Naive thymus-derived CD8-positive, alpha-beta T cell (primary cell): ENCODE results near the gene CDH4. TPM values are rescaled to one million over a fixed set of nuclear protein-coding genes. Genes with fewer than 3 reads are reported as not detected.

Experiments
- ATAC-seq, 2 donors: fragments of 150-1000 bp; cut with Tn5 transposase in 1 of 2; sonication (Bioruptor Pico), chemical (Tn5 transposase) in 1 of 2; 1 replicate in 1 of 2; 2 replicates in 1 of 2; pipeline ENCODE4 v1.10.0; 2021; ENCODE audit warnings: mild to moderate bottlenecking in 2 of 2, moderate library complexity in 2 of 2
- POLR2A ChIA-PET: fragments of 350-600 bp; sonication (Branson Sonifier 250); formaldehyde crosslinking; loops from one replicate; lab custom pipeline; 2021; ENCODE audit warnings: antibody characterized with exemption; lab: Charles Lee
- DNase-seq, 10 donors: peaks; one replicate each; pipeline versions ENCODE4 v3.0.0 to v3.0.0-alpha.2; 2020 to 2022
- H3K27ac Mint-ChIP-seq, 10 donors: one replicate each; pipeline ENCODE4 v1.8.0; 2020 to 2022; ENCODE audit warnings: mild to moderate bottlenecking in 10 of 10, mixed read lengths in 10 of 10, moderate library complexity in 4 of 10, inconsistent platforms in 1 of 10
- H3K27me3 Mint-ChIP-seq, 5 donors: one replicate each; pipeline ENCODE4 v1.8.0; 2021 to 2022; ENCODE audit warnings: mixed read lengths in 5 of 5
- H3K36me3 Mint-ChIP-seq, 3 donors: one replicate each; pipeline ENCODE4 v1.8.0; 2020 to 2022; ENCODE audit warnings: mixed read lengths in 3 of 3, mild to moderate bottlenecking in 2 of 3, inconsistent platforms in 1 of 3
- H3K4me1 Mint-ChIP-seq, 4 donors: one replicate each; pipeline ENCODE4 v1.8.0; 2021 to 2022; ENCODE audit warnings: mixed read lengths in 4 of 4
- H3K4me3 Mint-ChIP-seq, 10 donors: one replicate each; pipeline ENCODE4 v1.8.0; 2020 to 2022; ENCODE audit warnings: mild to moderate bottlenecking in 10 of 10, mixed read lengths in 10 of 10, moderate library complexity in 6 of 10, inconsistent platforms in 1 of 10
- H3K9me3 Mint-ChIP-seq, 9 donors: one replicate each; pipeline ENCODE4 v1.8.0; 2020 to 2022; ENCODE audit warnings: mixed read lengths in 9 of 9, mild to moderate bottlenecking in 3 of 9, inconsistent platforms in 1 of 9, moderate library complexity in 1 of 9
- polyA plus RNA-seq, 3 donors: library from polyadenylated mRNA; unstranded; fragments of 300-500 nt; fragmentation: Illumina TruSeq; gene quantifications; one replicate each; pipeline ENCODE4 v1.2.3, GENCODE V29; 2021
- total RNA-seq, 8 experiments: library from RNA in 2 of 8; stranded (reverse) in 2 of 8; gene quantifications; one replicate each; pipeline ENCODE4 v1.2.3 and lab custom pipeline; 2021 to 2026

The CDH4 gene
- total and polyA plus RNA-seq, 5 experiments from 2014 or later = 0.07 to 0.44 (median 0.15) TPM; not detected in 1

DNA sequence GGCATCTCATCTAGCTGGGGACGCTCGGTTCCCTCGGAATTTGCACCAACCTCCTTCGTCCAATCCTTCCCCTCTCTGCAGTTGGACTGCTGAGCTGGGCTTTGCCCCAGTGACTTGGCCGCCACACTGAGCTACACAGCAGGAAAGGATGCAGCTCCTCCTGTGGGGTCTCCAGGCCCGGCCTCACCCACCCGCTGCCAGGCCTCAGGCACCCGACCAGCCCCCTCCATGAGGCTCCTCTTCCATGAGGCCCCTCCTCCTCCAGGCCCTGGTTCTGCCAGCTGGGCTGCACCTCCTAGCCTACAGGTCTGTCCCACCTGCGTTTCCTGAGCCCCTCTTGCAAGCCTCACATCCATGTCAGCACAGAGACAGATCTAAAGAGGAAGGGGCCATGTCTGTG, 443.7 kb downstream of the CDH4 start:
- H3K27me3 Mint-ChIP-seq = peaks cover 0 to 14% (median 0%) of the 10 kb centered on the region in 5 donors
- POLR2A ChIA-PET = no interaction called here
- no peak overlapping the region for H3K27ac Mint-ChIP-seq
- H3K4me3 Mint-ChIP-seq = no peak overlapping the region
- no peaks in the 10 kb centered on the region for H3K4me1 Mint-ChIP-seq
- no peaks in the 10 kb centered on the region for H3K9me3 Mint-ChIP-seq
- ATAC-seq = no peak
- peaks cover 0 to 2% (median 0%) of the 10 kb centered on the region in 3 donors for H3K36me3 Mint-ChIP-seq
- DNase-seq = no peak

DNA sequence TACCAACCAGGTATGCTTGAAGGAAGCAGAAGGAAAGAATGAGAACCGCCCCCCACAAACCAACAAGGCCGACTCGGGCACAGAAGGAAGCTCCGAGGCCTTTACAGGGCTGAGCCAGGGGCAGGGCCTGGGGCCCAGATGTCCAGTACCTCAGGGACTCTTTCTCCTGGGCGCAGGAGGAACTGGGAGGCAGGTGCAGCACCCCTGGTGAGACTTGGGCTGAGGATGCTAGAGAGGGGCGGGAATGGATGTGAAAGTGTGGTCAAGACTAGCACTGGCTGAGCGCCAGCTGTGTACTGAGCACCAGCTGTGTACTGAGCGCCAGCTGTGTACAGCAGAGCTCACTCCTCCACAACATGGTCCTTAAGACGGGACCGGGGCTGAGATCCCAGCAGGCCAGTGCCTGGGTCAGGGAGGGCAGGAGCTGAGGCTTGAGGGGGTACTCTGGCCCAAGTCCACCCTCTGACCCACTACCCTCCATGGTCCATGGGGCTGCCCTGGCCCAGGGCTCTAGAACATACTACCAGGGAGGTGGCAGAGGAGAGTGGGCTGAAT, 444.2 kb downstream of the CDH4 start:
- Mint-ChIP-seq H3K27ac (no peak overlapping the region), H3K4me3 (no peak overlapping the region), H3K27me3 (peaks cover 0 to 10% (median 0%) of the 10 kb centered on the region in 5 donors), H3K9me3 (peaks cover 0 to 1% (median 0%) of the 10 kb centered on the region in 9 donors), H3K4me1 (no peaks in the 10 kb centered on the region), H3K36me3 (peaks cover 0 to 3% (median 0%) of the 10 kb centered on the region in 3 donors)
- POLR2A ChIA-PET = no interaction called here
- ATAC-seq (no peak), DNase-seq (no peak)

DNA sequence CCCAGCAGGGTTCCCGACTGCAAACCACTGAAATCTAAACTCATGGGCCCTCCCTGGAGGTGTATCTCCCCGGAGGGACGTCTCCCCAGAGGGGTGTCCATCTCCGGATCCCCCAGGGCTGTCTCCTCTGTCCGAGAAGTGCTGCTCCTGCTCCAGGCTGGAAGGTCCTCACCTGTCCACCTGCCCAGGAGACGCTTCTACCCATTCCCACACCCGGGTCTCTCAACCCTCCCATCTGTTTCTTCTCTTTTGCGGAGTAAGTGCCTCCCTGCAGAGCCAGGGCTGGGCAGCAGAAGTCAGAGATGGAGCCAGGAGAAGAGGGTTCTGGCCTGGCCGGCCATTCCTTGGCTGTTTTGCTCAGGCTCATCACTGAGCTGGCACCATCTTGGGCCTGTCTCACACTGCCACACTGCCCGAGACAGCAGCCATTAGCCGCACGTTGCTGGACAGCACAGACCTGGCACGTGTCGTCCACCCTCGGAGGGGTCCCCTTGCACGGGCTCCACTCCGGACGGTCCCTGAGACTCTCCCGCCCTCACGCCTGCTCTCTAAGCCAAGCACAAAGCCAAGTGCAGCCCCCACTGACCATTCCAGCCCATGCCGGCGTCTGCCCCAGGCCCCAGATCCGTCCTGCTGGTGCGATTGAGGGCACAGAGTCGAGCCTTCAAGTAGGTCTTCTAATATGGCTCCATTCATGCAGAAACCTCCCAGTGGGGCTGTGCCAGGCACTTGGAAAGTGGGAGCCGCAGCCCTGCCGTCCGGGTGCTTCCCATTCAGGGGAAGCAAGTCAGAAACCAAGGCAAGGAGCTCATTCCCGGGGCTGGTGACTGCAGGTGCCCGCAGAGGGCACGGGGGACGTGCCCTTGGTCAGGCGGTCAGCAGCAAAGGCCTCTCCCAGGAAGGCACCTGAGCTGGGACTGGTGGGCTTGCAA, 445.9 kb downstream of the CDH4 start:
- peaks cover 0 to 3% (median 0%) of the 10 kb centered on the region in 3 donors for H3K36me3 Mint-ChIP-seq
- DNase-seq = no peak
- no peak overlapping the region for H3K27ac Mint-ChIP-seq
- no peaks in the 10 kb centered on the region for H3K4me1 Mint-ChIP-seq
- peaks cover 0 to 1% (median 0%) of the 10 kb centered on the region in 9 donors for H3K9me3 Mint-ChIP-seq
- no peak overlapping the region for H3K4me3 Mint-ChIP-seq
- peaks cover 0 to 10% (median 0%) of the 10 kb centered on the region in 5 donors for H3K27me3 Mint-ChIP-seq
- POLR2A ChIA-PET = no interaction called here
- no peak for ATAC-seq

DNA sequence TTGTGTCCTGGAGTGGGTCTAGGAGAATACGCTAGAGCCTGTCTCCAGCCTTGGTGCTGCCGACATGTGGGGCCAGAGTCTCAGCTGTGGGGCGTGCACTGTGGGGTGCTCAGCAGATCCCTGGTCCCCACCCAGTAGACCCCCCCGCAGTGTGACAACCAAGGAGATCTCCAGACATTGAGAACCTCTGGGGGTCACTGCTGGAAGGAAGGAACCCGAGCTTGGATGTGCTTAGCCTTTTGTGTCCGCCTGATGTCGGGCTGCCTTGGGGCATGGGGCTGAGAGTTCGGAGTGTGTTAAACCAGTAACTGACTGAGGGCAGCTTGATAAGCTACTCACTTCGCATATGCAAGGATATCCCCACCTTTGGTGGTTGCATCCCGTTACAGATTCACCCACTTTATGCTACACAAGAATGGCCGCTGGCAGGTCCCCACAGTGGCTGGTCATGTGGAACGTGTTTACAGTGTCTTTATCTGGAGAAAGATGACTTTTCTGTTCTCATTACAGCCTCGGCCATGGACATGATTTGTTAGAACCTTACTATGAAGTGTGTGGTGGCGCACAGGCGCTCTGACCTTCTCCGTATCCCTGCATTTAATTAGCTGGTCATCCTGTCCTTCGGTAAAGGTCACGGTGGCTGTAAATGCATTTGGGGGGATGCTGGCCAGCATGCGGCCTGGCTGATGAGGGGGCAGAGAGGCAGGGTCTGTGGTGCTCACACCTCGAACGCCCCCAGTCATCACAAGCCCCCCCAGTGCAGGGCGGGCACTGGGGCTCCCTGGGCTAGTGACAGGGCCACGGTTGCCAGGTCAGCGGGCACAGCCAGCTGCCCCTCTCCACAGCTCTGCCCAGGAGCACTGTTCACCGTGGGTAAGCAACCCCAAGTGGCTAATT, 446.8 kb downstream of the CDH4 start:
- no peak overlapping the region for H3K4me3 Mint-ChIP-seq
- peaks cover 0 to 10% (median 0%) of the 10 kb centered on the region in 5 donors for H3K27me3 Mint-ChIP-seq
- no peaks in the 10 kb centered on the region for H3K4me1 Mint-ChIP-seq
- ATAC-seq (no peak), DNase-seq (no peak)
- peaks cover 0 to 4% (median 0%) of the 10 kb centered on the region in 9 donors for H3K9me3 Mint-ChIP-seq
- H3K36me3 Mint-ChIP-seq = peaks cover 0 to 3% (median 0%) of the 10 kb centered on the region in 3 donors
- H3K27ac Mint-ChIP-seq = peak overlapping the region in 1 of 10 donors; percentile 3
- POLR2A ChIA-PET = no interaction called here

DNA sequence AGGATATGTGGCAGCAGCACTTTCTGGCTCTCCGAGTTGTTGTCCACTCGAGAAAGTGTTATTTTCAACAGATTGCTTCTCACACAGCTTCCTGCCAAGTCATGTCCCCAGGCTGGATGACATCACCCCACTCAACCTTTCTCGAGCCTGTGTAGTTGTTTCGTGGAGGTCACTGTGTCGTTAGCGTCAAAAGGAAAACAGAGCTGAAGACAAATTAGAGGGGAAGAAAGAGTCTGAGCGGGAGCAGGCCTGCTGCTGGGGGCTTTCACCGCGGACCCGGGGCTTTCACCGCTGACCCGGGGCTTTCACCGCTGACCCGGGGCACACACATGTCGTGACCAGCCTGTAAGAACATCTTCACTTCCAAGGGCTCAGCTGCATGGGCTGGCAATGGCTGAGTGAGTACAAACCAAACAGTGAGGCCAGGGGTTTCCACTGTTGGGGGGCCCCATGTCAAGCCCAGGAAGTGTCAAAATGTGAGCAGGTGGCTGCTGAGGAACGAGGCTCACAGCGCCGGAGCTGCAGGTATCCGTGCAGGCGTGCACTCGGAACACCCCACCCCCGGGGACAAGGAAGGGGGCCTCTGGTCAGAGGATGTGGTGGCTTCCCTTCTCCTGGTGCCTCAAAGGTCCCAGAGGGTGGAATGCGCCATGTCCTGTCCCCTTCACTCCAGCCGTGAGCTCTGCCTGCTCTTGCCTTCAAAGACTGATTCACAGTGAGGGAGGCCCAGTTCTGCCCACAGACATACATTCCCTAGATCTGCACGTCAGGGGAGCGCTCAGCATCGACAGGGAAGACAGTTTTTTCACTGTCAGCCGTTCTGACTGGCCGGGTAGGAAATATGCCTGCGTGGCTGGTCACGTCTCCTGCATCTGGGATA, 447.7 kb downstream of the CDH4 start:
- H3K36me3 Mint-ChIP-seq = peaks cover 0 to 3% (median 0%) of the 10 kb centered on the region in 3 donors
- H3K9me3 Mint-ChIP-seq = peaks cover 0 to 4% (median 0%) of the 10 kb centered on the region in 9 donors
- ATAC-seq = no peak

DNA sequence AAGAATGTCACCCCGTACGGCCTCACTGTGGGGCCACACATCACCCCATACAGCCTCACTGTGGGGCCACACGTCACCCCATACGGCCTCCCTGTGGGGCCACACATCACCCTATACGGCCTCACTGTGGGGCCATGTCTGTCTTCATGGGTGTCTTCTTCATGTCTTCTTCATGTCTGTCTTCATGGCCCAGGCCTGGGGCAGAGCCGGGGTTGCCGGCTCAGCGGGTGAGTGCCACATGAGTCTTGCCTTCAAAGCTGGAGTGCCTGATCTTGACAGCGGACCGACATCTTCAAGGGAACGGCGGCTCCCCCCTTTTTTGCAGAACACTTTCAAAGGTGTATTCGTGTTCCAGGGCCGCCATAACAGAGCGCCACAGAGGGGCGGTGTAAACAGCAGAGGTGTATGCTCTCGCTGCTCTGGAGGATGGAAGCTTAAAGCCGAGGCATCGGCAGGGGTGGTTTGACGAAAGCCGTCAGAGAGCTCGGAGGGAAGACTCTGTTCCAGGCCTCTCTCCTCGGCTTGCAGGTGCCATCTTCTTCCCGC, 448.6 kb downstream of the CDH4 start:
- H3K27ac Mint-ChIP-seq = no peak overlapping the region
- peaks cover 0 to 10% (median 0%) of the 10 kb centered on the region in 5 donors for H3K27me3 Mint-ChIP-seq
- peaks cover 0 to 4% (median 0%) of the 10 kb centered on the region in 9 donors for H3K9me3 Mint-ChIP-seq
- H3K4me1 Mint-ChIP-seq = no peaks in the 10 kb centered on the region
- POLR2A ChIA-PET = no interaction called here
- H3K4me3 Mint-ChIP-seq = no peak overlapping the region
- DNase-seq (no peak), ATAC-seq (no peak)
- peaks cover 0 to 3% (median 0%) of the 10 kb centered on the region in 3 donors for H3K36me3 Mint-ChIP-seq

More for the DNA sequence above, 447.7 kb downstream of the CDH4 start:
- Mint-ChIP-seq H3K4me1 (no peaks in the 10 kb centered on the region), H3K27me3 (peaks cover 0 to 10% (median 0%) of the 10 kb centered on the region in 5 donors), H3K4me3 (no peak overlapping the region), H3K27ac (no peak overlapping the region)
- DNase-seq = no peak
- POLR2A ChIA-PET = no interaction called here

DNA sequence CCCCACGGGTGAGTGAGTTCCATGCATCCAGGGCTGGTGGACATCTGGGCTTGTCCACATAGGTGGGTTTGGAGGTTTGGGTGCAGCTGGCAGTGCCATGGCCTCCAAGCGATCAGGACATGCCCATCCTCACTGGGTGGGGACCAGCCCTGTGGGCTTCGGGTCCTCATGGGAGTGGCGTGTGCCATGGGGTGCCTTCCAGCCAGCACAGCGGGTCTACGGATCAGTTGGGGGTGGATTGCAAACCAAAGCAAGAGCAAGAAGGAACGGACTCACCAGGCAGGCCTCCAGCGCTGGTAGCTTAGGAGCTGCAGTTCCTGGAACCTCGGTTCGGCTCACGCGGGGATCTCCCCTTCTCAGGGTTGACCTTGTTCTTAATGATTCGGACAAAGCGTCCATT, 449.3 kb downstream of the CDH4 start:
- no peak overlapping the region for H3K27ac Mint-ChIP-seq
- no peaks in the 10 kb centered on the region for H3K4me1 Mint-ChIP-seq
- no peak overlapping the region for H3K4me3 Mint-ChIP-seq
- H3K36me3 Mint-ChIP-seq = peaks cover 0 to 3% (median 0%) of the 10 kb centered on the region in 3 donors
- POLR2A ChIA-PET = no interaction called here
- ATAC-seq = no peak
- no peak for DNase-seq
- H3K27me3 Mint-ChIP-seq = peaks cover 0 to 7% (median 0%) of the 10 kb centered on the region in 5 donors
- H3K9me3 Mint-ChIP-seq = peaks cover 0 to 6% (median 0%) of the 10 kb centered on the region in 9 donors

DNA sequence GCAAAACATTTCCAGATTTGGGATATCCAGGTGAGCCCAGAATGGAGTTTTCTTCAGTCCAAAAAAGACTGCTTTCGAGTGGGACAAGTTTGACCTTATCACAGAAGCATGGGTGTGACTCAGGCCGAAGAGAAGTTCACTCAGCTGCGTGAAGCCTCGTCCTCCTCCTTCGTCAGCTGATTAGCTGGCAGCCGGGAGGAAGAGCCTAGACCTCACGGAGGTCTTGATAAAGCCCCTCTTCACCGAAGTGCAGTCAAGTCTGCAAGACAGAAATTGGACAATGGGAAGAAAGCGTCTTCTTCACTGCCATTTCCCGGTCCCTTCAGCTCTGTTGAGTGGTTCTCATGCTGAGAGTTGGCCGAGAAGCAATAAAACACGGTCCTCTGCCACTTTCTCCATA, 449.7 kb downstream of the CDH4 start:
- Mint-ChIP-seq H3K4me1 (no peaks in the 10 kb centered on the region), H3K27me3 (peaks cover 0 to 3% (median 0%) of the 10 kb centered on the region in 5 donors), H3K4me3 (no peak overlapping the region), H3K27ac (no peak overlapping the region), H3K36me3 (peaks cover 0 to 3% (median 0%) of the 10 kb centered on the region in 3 donors), H3K9me3 (peaks cover 0 to 6% (median 0%) of the 10 kb centered on the region in 9 donors)
- POLR2A ChIA-PET = no interaction called here
- DNase-seq (no peak), ATAC-seq (no peak)

DNA sequence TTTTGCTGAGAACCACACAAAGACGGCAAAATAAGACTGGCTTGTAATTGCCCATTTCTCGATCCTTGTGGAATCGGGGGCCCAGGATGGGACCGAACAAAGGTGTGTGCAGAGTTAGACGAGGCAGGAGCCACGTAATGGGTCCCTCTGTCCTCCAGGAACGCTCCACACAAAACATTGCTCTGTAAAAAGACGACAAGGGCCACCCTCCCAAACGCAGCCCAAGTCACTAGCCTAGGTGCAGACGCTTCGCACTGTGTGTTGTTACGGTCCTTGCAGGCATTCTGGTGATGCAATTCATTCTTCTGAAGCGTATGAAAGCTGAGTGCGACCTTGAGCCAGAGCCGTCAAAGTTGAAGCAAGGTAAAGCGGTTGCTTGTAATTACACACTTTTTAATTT, 450.2 kb downstream of the CDH4 start:
- H3K4me1 Mint-ChIP-seq = no peaks in the 10 kb centered on the region
- POLR2A ChIA-PET = no interaction called here

DNA sequence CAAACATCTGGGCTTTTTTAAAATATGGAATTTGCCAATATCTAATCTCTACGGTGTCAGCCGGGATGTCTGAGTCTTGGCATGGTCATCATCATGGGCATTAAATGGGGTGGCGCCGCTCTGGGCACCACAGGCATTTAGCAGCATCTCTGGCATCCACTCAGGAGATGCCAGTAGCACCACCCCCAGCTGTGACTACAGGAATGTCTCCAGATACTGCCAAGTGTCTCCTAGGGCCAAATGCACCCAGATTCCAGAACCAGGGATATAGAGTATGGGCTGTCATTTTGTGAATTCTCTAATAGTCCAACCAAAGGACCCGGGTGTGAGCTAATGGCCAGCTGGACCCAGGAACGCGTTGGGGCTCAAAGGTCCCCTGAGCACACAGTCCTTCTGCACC, 452.6 kb downstream of the CDH4 start:
- Mint-ChIP-seq H3K4me1 (no peaks in the 10 kb centered on the region), H3K27ac (no peak overlapping the region), H3K36me3 (peaks cover 0 to 2% (median 0%) of the 10 kb centered on the region in 3 donors), H3K27me3 (no peaks in the 10 kb centered on the region), H3K9me3 (peaks cover 0 to 6% (median 0%) of the 10 kb centered on the region in 9 donors), H3K4me3 (no peak overlapping the region)
- POLR2A ChIA-PET = no interaction called here
- no peak for DNase-seq
- no peak for ATAC-seq

More for the DNA sequence above, 450.2 kb downstream of the CDH4 start:
- Mint-ChIP-seq H3K27ac (no peak overlapping the region), H3K27me3 (no peaks in the 10 kb centered on the region), H3K9me3 (peaks cover 0 to 6% (median 0%) of the 10 kb centered on the region in 9 donors), H3K36me3 (peaks cover 0 to 2% (median 0%) of the 10 kb centered on the region in 3 donors), H3K4me3 (no peak overlapping the region)
- DNase-seq = no peak
- ATAC-seq = no peak

DNA sequence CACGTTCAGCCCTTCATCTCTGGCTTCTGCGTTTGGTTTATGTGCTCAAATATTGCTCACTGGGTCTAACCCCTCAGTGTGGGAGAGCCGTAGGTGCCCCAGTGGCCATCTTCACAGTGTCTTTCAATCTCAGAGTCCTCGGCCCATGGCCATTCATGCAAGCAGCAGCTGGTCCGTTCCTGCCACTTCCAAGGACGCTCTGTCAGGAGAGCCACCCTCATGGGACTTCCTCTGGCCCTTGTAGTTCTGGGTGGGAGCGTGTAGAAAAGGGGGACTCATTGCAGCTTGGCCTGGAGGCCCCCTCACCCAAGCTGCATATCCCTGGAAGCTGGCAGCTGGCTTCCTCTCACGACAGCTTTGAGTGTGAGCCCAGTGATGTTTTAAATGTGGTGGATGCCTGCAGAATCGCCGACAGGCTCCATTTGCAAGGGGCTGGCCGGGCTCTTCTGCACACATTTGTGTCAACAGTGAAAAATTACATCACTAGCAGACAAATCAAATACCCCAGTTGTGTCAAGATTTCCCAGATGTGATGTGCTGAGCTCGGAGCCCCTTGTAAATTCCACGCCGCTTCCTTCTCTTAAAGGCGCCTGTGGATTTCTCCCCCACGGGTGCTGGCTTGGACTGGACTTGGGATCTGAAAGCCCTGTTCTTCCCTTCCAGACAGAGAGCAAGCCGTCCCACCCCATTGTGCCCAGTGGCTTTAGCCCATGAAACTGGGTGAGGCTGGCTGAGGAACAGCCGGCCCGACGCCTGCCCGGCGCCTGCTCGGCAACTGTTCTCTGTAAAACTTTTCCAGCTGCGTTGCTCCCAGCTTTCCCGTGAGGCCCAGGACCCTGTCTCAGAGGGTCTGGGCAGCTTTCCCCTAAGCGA, 453.6 kb downstream of the CDH4 start:
- no peak overlapping the region for H3K27ac Mint-ChIP-seq
- H3K36me3 Mint-ChIP-seq = peaks cover 0 to 2% (median 0%) of the 10 kb centered on the region in 3 donors
- ATAC-seq (no peak), DNase-seq (no peak)
- H3K9me3 Mint-ChIP-seq = peaks cover 0 to 7% (median 0%) of the 10 kb centered on the region in 9 donors
- H3K4me3 Mint-ChIP-seq = no peak overlapping the region
- POLR2A ChIA-PET = no interaction called here
- no peaks in the 10 kb centered on the region for H3K27me3 Mint-ChIP-seq
- H3K4me1 Mint-ChIP-seq = no peaks in the 10 kb centered on the region
